ENCODE measurements around the gene SIL1. TPM values are rescaled to one million over a fixed set of nuclear protein-coding genes. Genes with fewer than 3 reads are reported as not detected.

Gene SIL1
- total and polyA plus RNA-seq, 2 of the 4 experiments (the other 2 are of a cell fraction) = 56.1 to 66.0 TPM

- Histone ChIP-seq H3K4ac (ENCODE audit: low read depth, low read length) (no peak overlapping the region), H3K9ac (ENCODE audit: low read depth, low read length) (no peak overlapping the region), H3K27ac (ENCODE audit: insufficient read depth, low read length) (no peak overlapping the region), H2AFZ (replicated peaks; ENCODE audit: low read length, poor library complexity) (no peak overlapping the region), H3K27me3 (ENCODE audit: control insufficient read depth, insufficient read depth, low read length) (no peaks in the 10 kb centered on the region), H3K36me3 (ENCODE audit: control insufficient read depth, insufficient read depth, low read length) (no peaks in the 10 kb centered on the region), H3K79me1 (ENCODE audit: low read depth in 1 of 2, low read length in 2 of 2) (no peaks in the 10 kb centered on the region), H2BK120ac (ENCODE audit: low read depth, low read length) (no peak overlapping the region), H2BK20ac (ENCODE audit: low read depth, low read length) (no peak overlapping the region), H4K5ac (ENCODE audit: low read depth, low read length) (no peak overlapping the region), H3K14ac (replicated peaks; ENCODE audit: low read depth, low read length) (no peak overlapping the region), H3K4me2 (ENCODE audit: low read depth, low read length) (no peak overlapping the region), H2AK5ac (ENCODE audit: low read depth, low read length) (no peak overlapping the region), H2BK15ac (ENCODE audit: low read depth, low read length) (no peak overlapping the region), H3K56ac (ENCODE audit: extremely low read depth, insufficient read depth, low read length) (no peak overlapping the region), H2AK9ac (replicated peaks; ENCODE audit: low read depth, low read length, poor library complexity) (no peak overlapping the region), H2BK5ac (ENCODE audit: low read depth, low read length, poor library complexity, severe bottlenecking) (no peak overlapping the region), H3K4me3 (ENCODE audit: insufficient read depth, low read depth, low read length) (no peak overlapping the region), H3K4me1 (ENCODE audit: control insufficient read depth, insufficient read depth, low read length) (peaks cover 20% of the 10 kb centered on the region), H3K18ac (ENCODE audit: low read depth, low read length) (no peak overlapping the region), H3K9me3 (ENCODE audit: control insufficient read depth, insufficient read depth, low read length) (no peaks in the 10 kb centered on the region), H4K91ac (ENCODE audit: insufficient read depth, low read depth, low read length) (no peak overlapping the region), H4K8ac (ENCODE audit: low read depth in 2 of 2, low read length in 2 of 2) (no peak overlapping the region), H4K20me1 (ENCODE audit: insufficient read depth, low read length) (no peaks in the 10 kb centered on the region), H3K23ac (ENCODE audit: low read depth, low read length) (no peak overlapping the region), H3K9me1 (ENCODE audit: insufficient read depth, low read length) (0 out of 2 replicates have a peak, but pooled peaks cover 4% of the 10 kb centered on the region)
- no peak for DNase-seq
- ChIA-PET CTCF (no interaction called here), POLR2A (ENCODE audit: unreplicated experiment) (interaction anchor here (0.5 kb wide), 1 partner anchor 694 kb away, joined by 17 read pairs; no protein-coding TSS in a partner anchor)
- WGBS, 2 experiments (ENCODE audit: extremely low coverage in 2 of 2, insufficient read length in 1 of 2) = no CpG with 5 or more reads among the region's 10 CpGs
- dilution Hi-C loops (cut with HindIII; ENCODE audit: low sequenced_read_pairs, unreplicated experiment) = no loop called here
- in situ Hi-C loops (cut with MboI; ENCODE audit: low sequenced_read_pairs) = no loop called here
- BruUV-seq (replicated peaks) = no TSS peak
- ATAC-seq (ENCODE audit: low read depth) = no peak
- TF ChIP-seq USF2 (IDR thresholded peaks at IDR 0.05; ENCODE audit: low read depth, low read length) (no peak), BHLHE40 (IDR thresholded peaks at IDR 0.05; ENCODE audit: low read depth, low read length) (no peak), CEBPB (IDR thresholded peaks at IDR 0.05; ENCODE audit: low read depth, low read length) (no peak), ELK1 (IDR thresholded peaks at IDR 0.05; ENCODE audit: borderline replicate concordance, low read depth, low read length) (no peak), NFE2L2 (IDR thresholded peaks at IDR 0.05; ENCODE audit: low read depth, low read length) (no peak), RAD21 (IDR thresholded peaks at IDR 0.05; ENCODE audit: low read length) (no peak), RCOR1 (IDR thresholded peaks at IDR 0.05; ENCODE audit: insufficient replicate concordance, low read length) (no peak)
- intact Hi-C loops (cut with micrococcal nuclease) = no loop called here
Observed at GRCh38 chr5:138966236-138966985, 231.8 kb downstream of the SIL1 start.
